Renal cortex interstitium (tissue), 11 donors: ENCODE data around the gene GLE1. TPM values are rescaled to one million over a fixed set of nuclear protein-coding genes. Genes with fewer than 3 reads are reported as not detected.
"Not testable (repeated sequence)": the region's sequence is repeated elsewhere in the genome, so short reads cannot be mapped to it uniquely, and the experiment has no call there.

Source experiments
- DNase-seq, 11 donors: peaks; one replicate each; pipeline ENCODE4 v3.0.0-alpha.2; 2013; ENCODE audit warnings: low read depth in 9 of 11, low spot score in 4 of 11; ENCODE audit errors: extremely low read depth in 1 of 11
- polyA plus RNA-seq, 3 donors: library from polyadenylated mRNA; unstranded; fragments of 120-200 nt; gene quantifications; one replicate each; pipeline ENCODE4 v1.2.1, GENCODE V29; 2013; ENCODE audit not compliant: insufficient read length in 3 of 3

GLE1 gene
- polyA plus RNA-seq, 3 donors = 28.5 to 33.8 (median 28.9) TPM

DNA sequence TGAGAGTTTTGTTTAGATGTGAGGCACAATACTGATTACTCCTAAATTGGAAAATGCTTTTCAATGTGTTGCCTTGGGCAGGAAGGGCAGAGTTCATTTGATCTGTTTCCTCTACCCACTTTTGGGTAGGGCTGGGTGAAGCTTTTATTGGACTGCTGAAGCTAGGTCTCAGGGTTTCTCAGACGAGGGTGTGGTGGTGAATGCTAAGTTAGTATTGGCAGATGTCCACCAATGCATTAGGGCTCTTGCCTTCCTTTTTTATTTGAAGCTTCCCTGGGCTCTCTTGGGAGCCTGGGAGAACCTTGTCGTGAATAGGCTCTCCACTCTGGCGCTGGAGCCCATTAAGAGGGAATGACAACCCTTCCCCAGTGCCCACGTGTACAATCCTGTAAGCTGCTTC lies 71.0 kb downstream of the GLE1 start:
- DNase-seq = no peak

DNA sequence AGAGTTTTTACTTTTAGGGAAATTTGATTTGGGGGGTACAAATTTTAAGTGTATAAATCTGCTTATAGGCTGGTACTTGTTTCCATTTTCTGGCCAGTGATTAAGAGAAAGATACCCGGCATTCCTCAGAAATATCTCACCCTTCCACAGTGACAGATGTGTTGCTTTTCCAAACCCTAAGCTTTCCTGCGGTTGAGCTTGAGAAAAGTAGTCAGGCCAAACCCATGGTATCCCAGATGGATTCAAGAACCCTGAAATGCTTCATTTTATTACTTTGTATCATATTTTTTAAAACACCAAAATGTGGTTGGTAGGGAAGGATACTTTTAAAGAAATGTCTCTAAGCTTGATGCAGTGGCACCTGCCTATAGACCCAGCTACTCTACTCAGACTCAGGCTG lies 71.4 kb downstream of the GLE1 start:
- DNase-seq = no peak

DNA sequence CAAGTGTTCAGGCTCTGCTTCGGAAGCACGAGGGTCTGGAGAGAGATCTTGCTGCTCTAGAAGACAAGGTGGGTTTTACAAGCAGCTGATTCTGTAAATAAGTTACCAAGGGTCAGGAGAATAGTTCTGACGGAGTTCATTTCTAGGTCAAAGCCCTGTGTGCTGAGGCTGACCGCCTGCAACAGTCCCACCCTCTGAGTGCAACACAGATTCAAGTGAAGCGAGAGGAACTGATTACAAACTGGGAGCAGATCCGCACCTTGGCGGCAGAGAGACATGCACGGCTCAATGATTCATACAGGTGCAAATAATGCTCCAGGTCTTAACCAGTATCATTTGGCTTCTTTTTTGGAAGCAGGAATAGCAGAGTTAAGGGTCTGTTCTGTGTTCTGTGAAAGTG lies 72.7 kb downstream of the GLE1 start:
- no peak for DNase-seq

DNA sequence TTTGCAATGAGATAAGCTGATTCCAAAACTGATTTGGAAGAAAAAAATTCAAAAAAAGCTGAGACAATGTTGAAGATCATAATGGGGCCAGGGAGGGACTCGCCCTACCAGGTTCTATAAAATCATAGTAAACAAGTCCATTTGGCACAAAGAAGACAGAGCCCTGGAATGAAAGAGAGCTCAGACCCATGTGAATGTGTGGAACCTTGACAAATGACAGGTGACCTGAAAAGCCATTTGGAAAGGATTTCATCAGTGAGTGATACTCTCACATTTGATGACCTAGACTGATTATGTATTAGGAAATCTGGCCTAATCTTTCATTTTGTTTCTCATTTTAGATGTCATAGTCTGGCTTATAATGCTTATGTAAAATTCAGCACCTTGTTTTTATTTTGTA lies 74.7 kb downstream of the GLE1 start:
- DNase-seq = no peak

DNA sequence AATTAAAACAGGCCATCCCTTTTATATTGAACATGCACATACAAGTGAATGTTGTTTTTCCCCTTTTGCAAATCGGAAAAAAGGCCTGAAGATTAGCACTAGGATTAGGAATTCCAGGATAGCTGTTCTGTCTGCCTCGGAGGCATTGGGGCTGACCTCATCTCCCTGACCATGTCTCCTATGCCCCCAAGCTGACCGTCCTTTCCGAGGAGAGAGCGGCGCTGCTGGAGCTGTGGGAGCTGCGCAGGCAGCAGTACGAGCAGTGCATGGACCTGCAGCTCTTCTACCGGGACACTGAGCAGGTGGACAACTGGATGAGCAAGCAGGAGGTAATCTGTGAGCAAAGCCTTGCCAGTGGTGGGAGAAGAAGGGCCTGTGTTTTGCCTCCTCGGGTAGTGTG lies 76.2 kb downstream of the GLE1 start:
- DNase-seq = no peak

DNA sequence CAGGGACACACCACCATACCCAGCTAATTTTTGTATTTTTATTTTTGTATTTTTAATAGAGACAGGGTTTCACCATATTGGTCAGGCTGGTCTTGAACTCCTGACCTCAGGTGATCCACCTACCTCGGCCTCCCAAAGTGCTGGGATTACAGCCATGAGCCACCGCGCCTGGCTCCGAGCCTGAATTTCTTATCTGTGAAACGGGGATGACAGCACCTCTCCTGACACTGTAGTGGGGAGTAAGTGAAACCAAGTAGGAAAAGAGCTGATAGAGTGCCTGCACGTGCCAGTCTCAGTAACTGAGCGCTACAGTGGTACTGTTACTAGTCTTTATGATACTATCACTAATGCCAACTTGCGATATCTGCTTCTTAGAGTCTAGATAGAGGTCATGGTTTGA lies 80.6 kb downstream of the GLE1 start:
- not testable (repeated sequence) for DNase-seq

DNA sequence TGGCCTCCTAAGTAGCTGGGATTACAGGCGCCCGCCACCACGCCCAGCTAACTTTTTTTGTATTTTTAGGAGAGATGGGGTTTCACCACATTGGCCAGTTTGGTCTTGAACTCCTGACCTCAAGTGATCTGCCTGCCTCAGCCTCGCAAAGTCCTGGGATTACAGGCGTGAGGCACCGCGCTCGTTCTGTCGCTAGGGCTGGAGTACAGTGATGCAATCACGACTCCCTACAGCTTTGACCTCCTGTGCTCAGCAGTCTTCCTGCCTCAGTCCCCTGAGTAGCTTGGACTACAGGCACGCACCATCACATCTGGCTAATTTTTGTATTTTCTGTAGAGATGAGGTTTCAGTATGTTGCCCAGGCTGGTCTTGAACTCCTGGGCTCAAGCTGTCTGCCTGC lies 82.4 kb downstream of the GLE1 start:
- DNase-seq = not testable (repeated sequence)

DNA sequence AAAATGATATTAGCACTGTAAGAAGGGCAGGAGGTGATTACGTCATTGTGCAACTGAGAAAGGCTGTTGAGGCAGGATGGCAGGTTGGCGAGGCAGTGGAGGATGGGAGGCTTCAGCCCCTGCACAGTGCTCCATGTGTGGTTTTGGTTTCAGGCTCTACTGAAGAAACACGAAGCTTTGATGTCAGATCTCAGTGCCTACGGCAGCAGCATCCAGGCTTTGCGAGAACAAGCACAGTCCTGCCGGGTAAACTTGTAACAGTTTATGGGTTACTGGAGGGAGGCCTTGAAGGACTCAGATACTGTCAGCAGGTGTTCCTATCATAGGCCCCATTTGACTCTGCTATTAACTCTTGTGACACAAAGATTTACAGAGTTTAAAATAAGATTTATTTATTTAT lies 82.9 kb downstream of the GLE1 start:
- no peak for DNase-seq

DNA sequence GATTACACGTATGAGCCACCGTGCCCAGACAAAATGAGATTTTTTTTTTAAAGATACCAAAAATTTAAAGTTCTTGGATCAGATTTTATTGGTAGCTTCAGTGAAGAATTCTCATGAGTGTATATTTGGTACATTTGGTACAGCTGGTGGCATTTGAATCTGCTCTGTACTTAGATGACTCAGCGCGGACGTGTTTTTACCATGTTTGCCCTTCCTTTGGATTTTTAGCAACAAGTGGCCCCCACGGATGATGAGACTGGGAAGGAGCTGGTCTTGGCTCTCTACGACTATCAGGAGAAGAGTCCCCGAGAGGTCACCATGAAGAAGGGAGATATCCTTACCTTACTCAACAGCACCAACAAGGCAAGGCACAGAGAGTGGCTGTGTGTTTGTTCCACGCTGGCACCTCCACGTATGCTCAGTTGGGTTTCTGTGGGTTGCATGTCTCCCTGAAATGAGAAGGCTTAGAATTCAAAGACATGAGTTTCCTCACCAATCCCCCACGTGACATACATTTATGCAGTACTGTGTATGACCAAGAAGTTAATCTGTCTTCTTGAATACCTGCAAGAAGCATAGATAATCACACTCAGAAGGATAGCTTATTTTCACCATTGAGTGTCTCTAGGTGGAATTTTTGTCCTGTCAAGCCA lies 84.2 kb downstream of the GLE1 start:
- no peak for DNase-seq

Other genes with a start within 250 kb of the GLE1 start
- gene GOLGA2, start 228.7 kb upstream of the GLE1 start, polyA plus RNA-seq = 100 to 1,000 TPM in 1 of 3 donors, 10 to 100 TPM in 2; 72.9 to 115 (median 81.4) TPM
- 10 to 100 TPM; 29.3 to 34.2 (median 30.3) TPM for gene SWI5, start 228.4 kb upstream of the GLE1 start, polyA plus RNA-seq
- gene TRUB2, start 182.3 kb upstream of the GLE1 start, polyA plus RNA-seq = 10 to 100 TPM; 40.0 to 42.5 (median 42.0) TPM
- 10 to 100 TPM; 57.3 to 96.9 (median 68.8) TPM for gene COQ4, start 181.9 kb upstream of the GLE1 start, polyA plus RNA-seq
- 10 to 100 TPM; 15.3 to 22.7 (median 21.7) TPM for gene SLC27A4, start 164.2 kb upstream of the GLE1 start, polyA plus RNA-seq
- gene URM1, start 133.3 kb upstream of the GLE1 start, polyA plus RNA-seq = 10 to 100 TPM; 54.6 to 62.9 (median 55.4) TPM
- 10 to 100 TPM; 30.6 to 48.0 (median 45.5) TPM for gene CERCAM, start 83.9 kb upstream of the GLE1 start, polyA plus RNA-seq
- gene ODF2, start 48.7 kb upstream of the GLE1 start, polyA plus RNA-seq = 10 to 100 TPM; 46.9 to 51.8 (median 49.9) TPM
- 100 to 1,000 TPM; 329 to 433 (median 374) TPM for gene SPTAN1, start 47.9 kb downstream of the GLE1 start, polyA plus RNA-seq
- 10 to 100 TPM; 51.3 to 81.2 (median 77.3) TPM for gene DYNC2I2, start 152.1 kb downstream of the GLE1 start, polyA plus RNA-seq
- gene SET, start 184.5 kb downstream of the GLE1 start, polyA plus RNA-seq = 100 to 1,000 TPM; 503 to 755 (median 654) TPM
- 10 to 100 TPM; 11.6 to 14.0 (median 12.8) TPM for gene PKN3, start 197.8 kb downstream of the GLE1 start, polyA plus RNA-seq
- 10 to 100 TPM; 14.8 to 20.5 (median 18.8) TPM for gene ZDHHC12, start 219.4 kb downstream of the GLE1 start, polyA plus RNA-seq